H9 (cell line): ENCODE results near the gene RHOD. TPM values are rescaled to one million over a fixed set of nuclear protein-coding genes. Genes with fewer than 3 reads are reported as not detected.

Experiments used
- DNase-seq: peaks from one replicate; pipeline ENCODE4 v3.0.0-alpha.2; 2017
- H2AFZ ChIP-seq: one replicate; pipeline ENCODE4 v1.6.1; 2013; ENCODE audit warnings: mild to moderate bottlenecking, low read length, control low read depth, moderate library complexity
- H2AK5ac ChIP-seq: 2 replicates; pipeline ENCODE4 v1.6.1; 2013; ENCODE audit warnings: low read length, control low read depth, mixed read lengths; ENCODE audit not compliant: insufficient read length
- H2BK120ac ChIP-seq: one replicate; pipeline ENCODE4 v1.6.1; 2013; ENCODE audit warnings: low read depth, mild to moderate bottlenecking, low read length, control low read depth, inconsistent platforms; ENCODE audit not compliant: poor library complexity, severe bottlenecking
- H2BK12ac ChIP-seq: 2 replicates; pipeline ENCODE4 v1.6.1; 2013; ENCODE audit warnings: low read length, control low read depth, mixed read lengths, low read depth; ENCODE audit not compliant: insufficient read length
- H2BK15ac ChIP-seq: 2 replicates; pipeline ENCODE4 v1.6.1; 2013; ENCODE audit warnings: low read depth, low read length, control low read depth
- H2BK20ac ChIP-seq: one replicate; pipeline ENCODE4 v1.6.1; 2013; ENCODE audit warnings: low read depth, mild to moderate bottlenecking, low read length, control low read depth, inconsistent platforms; ENCODE audit not compliant: poor library complexity, severe bottlenecking
- H2BK5ac ChIP-seq: 2 replicates; pipeline ENCODE4 v1.6.1; 2013; ENCODE audit warnings: low read length, control low read depth, mixed read lengths; ENCODE audit not compliant: insufficient read length
- H3K14ac ChIP-seq: 2 replicates; pipeline ENCODE4 v1.6.1; 2013; ENCODE audit warnings: low read length, control low read depth; ENCODE audit not compliant: insufficient read depth
- H3K18ac ChIP-seq: 2 replicates; pipeline ENCODE4 v1.6.1; 2013; ENCODE audit warnings: low read depth, mild to moderate bottlenecking, mixed read lengths, low read length, control low read depth; ENCODE audit not compliant: insufficient read length
- H3K23ac ChIP-seq: 2 replicates; pipeline ENCODE4 v1.6.1; 2013; ENCODE audit warnings: low read length, control low read depth, mixed read lengths, low read depth; ENCODE audit not compliant: insufficient read length
- H3K23me2 ChIP-seq: 2 replicates; pipeline ENCODE4 v1.6.1; 2013; ENCODE audit warnings: low read depth, mild to moderate bottlenecking, mixed read lengths, low read length, control low read depth; ENCODE audit not compliant: insufficient read length, poor library complexity, severe bottlenecking
- H3K27ac ChIP-seq: 2 replicates; pipeline ENCODE4 v1.5.1; 2013; ENCODE audit warnings: low read length, control low read depth, mixed read lengths, low read depth; ENCODE audit not compliant: insufficient read length
- H3K27me3 ChIP-seq: 2 replicates; pipeline ENCODE4 v1.6.1; 2013; ENCODE audit warnings: low read length, control low read depth, inconsistent platforms; ENCODE audit not compliant: insufficient read depth
- H3K4ac ChIP-seq: 2 replicates; pipeline ENCODE4 v1.6.1; 2013; ENCODE audit warnings: low read depth, mild to moderate bottlenecking, control low read depth, inconsistent platforms, low read length, moderate library complexity
- H3K4me1 ChIP-seq: 2 replicates; pipeline ENCODE4 v1.6.1; 2013; ENCODE audit warnings: low read length, control low read depth, inconsistent platforms; ENCODE audit not compliant: insufficient read depth
- H3K4me2 ChIP-seq: 2 replicates; pipeline ENCODE4 v1.6.1; 2013; ENCODE audit warnings: low read length, control low read depth, mixed read lengths; ENCODE audit not compliant: insufficient read length, insufficient read depth
- H3K56ac ChIP-seq: 2 replicates; pipeline ENCODE4 v1.6.1; 2013; ENCODE audit warnings: low read depth, mild to moderate bottlenecking, mixed read lengths, low read length, control low read depth; ENCODE audit not compliant: insufficient read length
- H3K79me1 ChIP-seq: 2 replicates; pipeline ENCODE4 v1.6.1; 2013; ENCODE audit warnings: low read depth, mild to moderate bottlenecking, moderate library complexity, low read length, control low read depth, inconsistent platforms; ENCODE audit not compliant: insufficient read depth, poor library complexity, severe bottlenecking
- H3K79me2 ChIP-seq: 2 replicates; pipeline ENCODE4 v1.6.1; 2013; ENCODE audit warnings: low read length, control low read depth, inconsistent platforms; ENCODE audit not compliant: insufficient read depth
- H3K9ac ChIP-seq: 2 replicates; pipeline ENCODE4 v1.6.1; 2013; ENCODE audit warnings: low read length, control low read depth, mixed read lengths; ENCODE audit not compliant: insufficient read length; ENCODE audit errors: extremely low read depth
- H3K9me3 ChIP-seq: one replicate; pipeline ENCODE4 v1.6.1; 2013; ENCODE audit warnings: low read depth, low read length, inconsistent platforms; ENCODE audit not compliant: control insufficient read depth
- H3T11ph ChIP-seq: one replicate; pipeline ENCODE4 v1.6.1; 2013; ENCODE audit warnings: mild to moderate bottlenecking, low read length, control low read depth, inconsistent platforms
- H4K20me1 ChIP-seq: one replicate; pipeline ENCODE4 v1.6.1; 2013; ENCODE audit not compliant: control insufficient read depth, insufficient read length, insufficient read depth
- H4K5ac ChIP-seq: 2 replicates; pipeline ENCODE4 v1.6.1; 2013; ENCODE audit warnings: low read depth, mild to moderate bottlenecking, mixed read lengths, low read length, control low read depth; ENCODE audit not compliant: insufficient read length
- H4K8ac ChIP-seq: replicated peaks from 2 replicates; pipeline ENCODE4 v1.6.1; 2013; ENCODE audit warnings: low read length, control low read depth, mixed read lengths, low read depth; ENCODE audit not compliant: insufficient read length
- H4K91ac ChIP-seq: 2 replicates; pipeline ENCODE4 v1.6.1; 2013; ENCODE audit warnings: low read depth, mild to moderate bottlenecking, moderate library complexity, mixed read lengths, low read length, control low read depth; ENCODE audit not compliant: insufficient read length
- H3K27ac Mint-ChIP-seq, 3 experiments: 2 replicates in 2 of 3; 3 replicates in 1 of 3; pipeline ENCODE4 v1.8.0; 2020 to 2021; ENCODE audit warnings: mixed read lengths in 3 of 3, mild to moderate bottlenecking in 1 of 3, moderate library complexity in 1 of 3
- H3K27me3 Mint-ChIP-seq: 2 replicates; pipeline ENCODE4 v1.8.0; 2021; ENCODE audit warnings: low read depth, mild to moderate bottlenecking, moderate library complexity, mixed read lengths
- H3K36me3 Mint-ChIP-seq, 3 experiments: 2 replicates in 2 of 3; 3 replicates in 1 of 3; pipeline ENCODE4 v1.8.0; 2020 to 2021; ENCODE audit warnings: low read depth in 3 of 3, mixed read lengths in 3 of 3; ENCODE audit not compliant: insufficient read depth in 1 of 3
- H3K4me1 Mint-ChIP-seq, 2 experiments: 2 replicates each; pipeline ENCODE4 v1.8.0; 2020; ENCODE audit warnings: mixed read lengths in 2 of 2
- H3K4me3 Mint-ChIP-seq, 2 experiments: 2 replicates in 1 of 2; 3 replicates in 1 of 2; pipeline ENCODE4 v1.8.0; 2020 to 2021; ENCODE audit warnings: mild to moderate bottlenecking in 2 of 2, mixed read lengths in 2 of 2, moderate library complexity in 1 of 2
- H3K9me3 Mint-ChIP-seq, 2 experiments: 2 replicates in 1 of 2; 3 replicates in 1 of 2; pipeline ENCODE4 v1.8.0; 2020; ENCODE audit warnings: mild to moderate bottlenecking in 2 of 2, mixed read lengths in 2 of 2, moderate library complexity in 1 of 2
- CTCF ChIP-seq: fragments of 200-600 bp; sonication (generic); conservative IDR thresholded peaks from 3 replicates; pipeline ENCODE4 v1.8.0; 2021; ENCODE audit warnings: antibody characterized with exemption, mild to moderate bottlenecking
- WGBS: extraction: QIAGEN DNeasy Blood & Tissue Kit; methylation state at CpG from one replicate; pipeline ENCODE4 v1.1.7; 2013; ENCODE audit warnings: missing lambda C conversion rate, low lambda C conversion rate, mixed read lengths; ENCODE audit not compliant: insufficient read length; ENCODE audit errors: extremely low coverage; 5-methylcytosine and 5-hydroxymethylcytosine counted together
- total RNA-seq: library from RNA; stranded (reverse); gene quantifications from 2 replicates; pipeline ENCODE4 v1.2.1, GENCODE V29; 2021

The RHOD gene
- total RNA-seq, 1 experiment from 2014 or later, result 14.8 TPM

GRCh38 chr11:67052891-67053290 lies 3.8 kb upstream of the RHOD start:
- no peaks in the 10 kb centered on the region for H3K27me3 ChIP-seq
- H3K4ac ChIP-seq, result no peak overlapping the region
- Mint-ChIP-seq H3K4me1 (peaks cover 20 to 43% of the 10 kb centered on the region in 2 experiments), H3K36me3 (no peaks in the 10 kb centered on the region), H3K27ac (no peak overlapping the region), H3K27me3 (no peaks in the 10 kb centered on the region; the same call in none of the 2 replicates), H3K9me3 (no peaks in the 10 kb centered on the region), H3K4me3 (no peak overlapping the region)
- H4K20me1 ChIP-seq, result peaks cover 3% of the 10 kb centered on the region
- no CpG with 5 or more reads among the region's 5 CpGs for WGBS
- H3K4me1 ChIP-seq, result no peaks in the 10 kb centered on the region; the same call in 1 of the 2 replicates
- H2AK5ac ChIP-seq, result no peak overlapping the region
- no peak for TF ChIP-seq CTCF
- no peak overlapping the region for H3K4me2 ChIP-seq
- H3T11ph ChIP-seq, result no peak overlapping the region
- H3K18ac ChIP-seq, result no peak overlapping the region
- no peak overlapping the region for H2BK12ac ChIP-seq
- H2AFZ ChIP-seq, result no peak overlapping the region
- no peak overlapping the region for H4K8ac ChIP-seq
- H3K23me2 ChIP-seq, result peaks cover 4% of the 10 kb centered on the region
- H4K5ac ChIP-seq, result no peak overlapping the region
- DNase-seq, result no peak
- H3K79me2 ChIP-seq, result no peaks in the 10 kb centered on the region
- H4K91ac ChIP-seq, result no peak overlapping the region
- H3K9ac ChIP-seq, result no peak overlapping the region
- no peak overlapping the region for H2BK20ac ChIP-seq
- H3K56ac ChIP-seq, result no peak overlapping the region
- H3K14ac ChIP-seq, result no peak overlapping the region
- H3K9me3 ChIP-seq, result no peaks in the 10 kb centered on the region
- no peak overlapping the region for H2BK15ac ChIP-seq
- H3K27ac ChIP-seq, result no peak overlapping the region
- no peak overlapping the region for H3K23ac ChIP-seq
- H3K79me1 ChIP-seq, result no peaks in the 10 kb centered on the region
- no peak overlapping the region for H2BK5ac ChIP-seq
- no peak overlapping the region for H2BK120ac ChIP-seq
